Kidney epithelial cell (primary cell): ENCODE results near the gene DEFB112. TPM values are rescaled to one million over a fixed set of nuclear protein-coding genes. Genes with fewer than 3 reads are reported as not detected.

Experiments
- DNase-seq: peaks from one replicate; pipeline ENCODE4 v3.0.0-alpha.2; 2010; ENCODE audit warnings: low read depth
- H3K27me3 ChIP-seq: 2 replicates; pipeline ENCODE4 v1.6.0; 2011; ENCODE audit warnings: low read length; ENCODE audit not compliant: control insufficient read depth, insufficient read depth
- H3K36me3 ChIP-seq: 2 replicates; pipeline ENCODE4 v1.5.1; 2011; ENCODE audit warnings: low read length; ENCODE audit not compliant: control insufficient read depth, insufficient read depth
- H3K4me3 ChIP-seq: 2 replicates; pipeline ENCODE4 v1.5.1; 2011; ENCODE audit warnings: low read depth, mild to moderate bottlenecking, control low read depth, low read length
- total RNA-seq: library from RNA; depleted of rRNA; stranded (reverse); fragments of >200 nt; gene quantifications from 2 replicates; pipeline ENCODE4 v1.2.3, GENCODE V29; 2015
- TF ChIP-seq, protein P1 (sequence below): IDR thresholded peaks from 2 replicates; pipeline ENCODE4 v1.5.1; 2011; ENCODE audit warnings: mild to moderate bottlenecking, moderate library complexity, low read length, control low read depth, inconsistent platforms; ENCODE audit not compliant: insufficient read depth, poor library complexity, severe bottlenecking

DEFB112 gene
- total RNA-seq, 1 donor from 2014 or later: not detected

DNA sequence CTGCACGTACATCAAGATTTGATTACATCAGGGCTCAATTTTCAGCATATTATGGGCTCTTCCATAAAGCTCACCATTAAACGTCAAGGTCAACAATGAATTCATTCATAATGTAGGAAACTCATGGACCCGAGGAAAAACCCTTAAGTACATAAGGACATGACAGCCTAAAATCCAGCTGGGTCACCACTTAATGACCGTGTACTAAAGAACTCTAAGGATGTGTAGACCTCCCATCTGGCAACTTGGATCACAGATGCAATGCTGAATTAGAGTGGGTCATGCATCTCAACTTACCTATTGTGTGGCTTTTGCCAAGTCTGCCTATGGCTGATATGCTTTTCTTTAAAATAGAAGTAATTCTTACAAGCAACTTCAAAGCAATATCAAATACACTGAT, 26.7 kb upstream of the DEFB112 start:
- Histone ChIP-seq H3K4me3 (no peak overlapping the region), H3K36me3 (no peaks in the 10 kb centered on the region), H3K27me3 (no peaks in the 10 kb centered on the region)
- TF ChIP-seq, protein P1, sequence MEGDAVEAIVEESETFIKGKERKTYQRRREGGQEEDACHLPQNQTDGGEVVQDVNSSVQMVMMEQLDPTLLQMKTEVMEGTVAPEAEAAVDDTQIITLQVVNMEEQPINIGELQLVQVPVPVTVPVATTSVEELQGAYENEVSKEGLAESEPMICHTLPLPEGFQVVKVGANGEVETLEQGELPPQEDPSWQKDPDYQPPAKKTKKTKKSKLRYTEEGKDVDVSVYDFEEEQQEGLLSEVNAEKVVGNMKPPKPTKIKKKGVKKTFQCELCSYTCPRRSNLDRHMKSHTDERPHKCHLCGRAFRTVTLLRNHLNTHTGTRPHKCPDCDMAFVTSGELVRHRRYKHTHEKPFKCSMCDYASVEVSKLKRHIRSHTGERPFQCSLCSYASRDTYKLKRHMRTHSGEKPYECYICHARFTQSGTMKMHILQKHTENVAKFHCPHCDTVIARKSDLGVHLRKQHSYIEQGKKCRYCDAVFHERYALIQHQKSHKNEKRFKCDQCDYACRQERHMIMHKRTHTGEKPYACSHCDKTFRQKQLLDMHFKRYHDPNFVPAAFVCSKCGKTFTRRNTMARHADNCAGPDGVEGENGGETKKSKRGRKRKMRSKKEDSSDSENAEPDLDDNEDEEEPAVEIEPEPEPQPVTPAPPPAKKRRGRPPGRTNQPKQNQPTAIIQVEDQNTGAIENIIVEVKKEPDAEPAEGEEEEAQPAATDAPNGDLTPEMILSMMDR: no peak
- no peak for DNase-seq

DNA sequence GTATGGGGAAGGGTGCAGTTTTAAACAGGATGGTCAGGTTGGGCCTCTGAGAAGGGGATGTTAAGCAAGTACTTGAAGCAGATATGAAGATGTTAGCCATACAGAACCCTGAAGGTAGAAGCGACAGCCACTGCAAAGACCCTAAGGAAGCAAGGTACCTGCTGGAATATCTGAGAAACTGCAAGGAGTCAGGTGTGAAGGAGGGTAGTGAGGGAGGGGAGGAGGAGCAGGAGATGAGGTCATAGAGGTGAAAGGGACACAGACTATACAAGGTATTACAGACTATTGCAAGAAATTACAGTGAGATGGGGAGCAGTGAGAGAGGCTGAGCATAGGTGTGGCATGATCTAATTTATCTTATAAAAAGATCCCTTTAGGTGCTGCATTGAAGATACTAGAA, 22.2 kb upstream of the DEFB112 start:
- TF ChIP-seq, protein P1: no peak
- Histone ChIP-seq H3K36me3 (no peaks in the 10 kb centered on the region), H3K4me3 (no peak overlapping the region), H3K27me3 (no peaks in the 10 kb centered on the region)
- DNase-seq: no peak

DNA sequence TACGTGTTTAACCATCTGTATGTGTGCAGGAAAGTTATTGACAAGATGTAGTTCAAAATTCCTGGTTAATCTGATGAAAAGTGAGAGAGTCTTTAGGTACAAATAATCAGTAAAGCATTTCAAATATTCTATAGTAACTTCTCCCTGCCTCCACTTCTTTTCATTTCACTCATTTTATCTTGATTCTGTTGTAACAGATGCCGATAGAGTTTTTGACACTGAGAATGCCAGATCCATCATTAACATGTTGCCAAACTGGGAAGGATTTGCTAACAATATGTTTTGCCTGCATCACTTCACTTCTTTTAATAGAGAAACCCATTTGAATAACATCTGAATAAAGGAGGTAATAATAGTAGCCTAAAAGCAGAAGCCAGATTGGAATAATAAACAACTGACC, 20.4 kb upstream of the DEFB112 start:
- Histone ChIP-seq H3K27me3 (no peaks in the 10 kb centered on the region), H3K36me3 (no peaks in the 10 kb centered on the region), H3K4me3 (no peak overlapping the region)
- TF ChIP-seq, protein P1: no peak
- DNase-seq: no peak

DNA sequence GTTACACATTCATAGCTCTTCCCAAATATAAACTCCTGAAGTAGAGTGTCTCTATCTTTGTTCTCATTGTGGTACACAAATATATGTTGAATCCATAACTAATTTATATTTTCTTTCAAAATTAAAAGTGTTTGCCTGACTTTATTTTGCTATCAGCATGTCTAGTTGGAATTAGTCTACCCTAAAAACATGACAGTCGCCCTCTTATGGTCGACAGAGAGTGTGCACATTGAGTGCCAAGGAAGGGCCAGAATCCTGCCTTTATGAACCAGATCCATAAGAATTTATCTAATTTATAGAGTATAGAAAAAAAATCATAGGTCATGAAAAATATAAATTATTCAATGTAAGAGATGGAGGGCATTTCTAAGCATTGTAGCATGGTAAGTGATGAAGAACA, 12.3 kb upstream of the DEFB112 start:
- TF ChIP-seq, protein P1: peak; percentile 45
- Histone ChIP-seq H3K36me3 (no peaks in the 10 kb centered on the region), H3K27me3 (no peaks in the 10 kb centered on the region), H3K4me3 (no peak overlapping the region)
- DNase-seq: no peak

DNA sequence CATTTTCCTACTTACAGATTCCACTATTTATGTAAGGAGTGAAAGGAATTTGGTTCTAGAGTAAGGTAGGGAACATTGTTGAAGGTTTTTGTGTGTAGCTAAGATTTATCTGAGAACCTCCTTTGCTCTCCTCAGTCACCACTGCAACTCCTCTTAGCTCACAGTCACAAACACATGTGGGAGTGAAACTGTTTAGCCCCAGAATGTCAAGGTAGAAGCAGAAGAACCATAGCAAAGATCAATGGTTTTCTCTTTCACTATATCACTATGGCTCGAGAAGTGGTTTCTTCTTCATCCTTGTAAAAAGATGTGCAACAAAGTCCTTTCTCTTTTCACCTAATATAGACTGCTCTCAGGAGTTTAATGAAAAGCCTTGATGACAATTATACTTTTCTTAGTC, 6.5 kb upstream of the DEFB112 start:
- H3K27me3 ChIP-seq: no peaks in the 10 kb centered on the region
- no peak for DNase-seq
- no peak overlapping the region for H3K4me3 ChIP-seq
- no peaks in the 10 kb centered on the region for H3K36me3 ChIP-seq
- TF ChIP-seq, protein P1: no peak

DNA sequence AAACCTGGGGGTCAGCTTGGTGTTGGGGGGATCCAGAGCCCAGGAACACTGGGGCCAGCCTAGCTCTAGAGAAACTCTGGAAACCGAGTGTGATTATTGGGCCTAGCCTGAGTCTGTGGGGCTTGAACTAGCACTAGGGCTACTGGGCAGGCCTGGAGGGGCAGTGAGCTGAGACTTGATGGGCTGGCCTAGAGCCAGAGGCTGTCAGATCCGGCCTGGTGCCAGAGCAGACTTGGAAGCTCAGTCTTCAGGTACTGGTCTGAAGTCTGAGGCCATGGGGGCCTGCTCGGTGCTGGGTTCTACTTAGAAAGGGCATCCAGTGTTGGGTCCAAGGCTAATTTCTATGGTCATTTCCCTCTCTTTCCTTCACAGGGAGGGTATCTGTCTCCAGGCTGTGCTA, 2.7 kb downstream of the DEFB112 start:
- H3K27me3 ChIP-seq: no peaks in the 10 kb centered on the region
- no peak overlapping the region for H3K4me3 ChIP-seq
- TF ChIP-seq, protein P1: no peak
- no peak for DNase-seq
- H3K36me3 ChIP-seq: no peaks in the 10 kb centered on the region
